H9 (cell line): Measurements from ENCODE around the gene RBM15. TPM values are rescaled to one million over a fixed set of nuclear protein-coding genes. Genes with fewer than 3 reads are reported as not detected.

Experiments
- DNase-seq: peaks from one replicate; pipeline ENCODE4 v3.0.0-alpha.2; 2017
- H2AFZ ChIP-seq: one replicate; pipeline ENCODE4 v1.6.1; 2013; ENCODE audit warnings: mild to moderate bottlenecking, low read length, control low read depth, moderate library complexity
- H2AK5ac ChIP-seq: 2 replicates; pipeline ENCODE4 v1.6.1; 2013; ENCODE audit warnings: low read length, control low read depth, mixed read lengths; ENCODE audit not compliant: insufficient read length
- H2BK120ac ChIP-seq: one replicate; pipeline ENCODE4 v1.6.1; 2013; ENCODE audit warnings: low read depth, mild to moderate bottlenecking, low read length, control low read depth, inconsistent platforms; ENCODE audit not compliant: poor library complexity, severe bottlenecking
- H2BK12ac ChIP-seq: 2 replicates; pipeline ENCODE4 v1.6.1; 2013; ENCODE audit warnings: low read length, control low read depth, mixed read lengths, low read depth; ENCODE audit not compliant: insufficient read length
- H2BK15ac ChIP-seq: 2 replicates; pipeline ENCODE4 v1.6.1; 2013; ENCODE audit warnings: low read depth, low read length, control low read depth
- H2BK20ac ChIP-seq: one replicate; pipeline ENCODE4 v1.6.1; 2013; ENCODE audit warnings: low read depth, mild to moderate bottlenecking, low read length, control low read depth, inconsistent platforms; ENCODE audit not compliant: poor library complexity, severe bottlenecking
- H2BK5ac ChIP-seq: 2 replicates; pipeline ENCODE4 v1.6.1; 2013; ENCODE audit warnings: low read length, control low read depth, mixed read lengths; ENCODE audit not compliant: insufficient read length
- H3K14ac ChIP-seq: 2 replicates; pipeline ENCODE4 v1.6.1; 2013; ENCODE audit warnings: low read length, control low read depth; ENCODE audit not compliant: insufficient read depth
- H3K18ac ChIP-seq: 2 replicates; pipeline ENCODE4 v1.6.1; 2013; ENCODE audit warnings: low read depth, mild to moderate bottlenecking, mixed read lengths, low read length, control low read depth; ENCODE audit not compliant: insufficient read length
- H3K23ac ChIP-seq: 2 replicates; pipeline ENCODE4 v1.6.1; 2013; ENCODE audit warnings: low read length, control low read depth, mixed read lengths, low read depth; ENCODE audit not compliant: insufficient read length
- H3K23me2 ChIP-seq: 2 replicates; pipeline ENCODE4 v1.6.1; 2013; ENCODE audit warnings: low read depth, mild to moderate bottlenecking, mixed read lengths, low read length, control low read depth; ENCODE audit not compliant: insufficient read length, poor library complexity, severe bottlenecking
- H3K27ac ChIP-seq: 2 replicates; pipeline ENCODE4 v1.5.1; 2013; ENCODE audit warnings: low read length, control low read depth, mixed read lengths, low read depth; ENCODE audit not compliant: insufficient read length
- H3K27me3 ChIP-seq: 2 replicates; pipeline ENCODE4 v1.6.1; 2013; ENCODE audit warnings: low read length, control low read depth, inconsistent platforms; ENCODE audit not compliant: insufficient read depth
- H3K4ac ChIP-seq: 2 replicates; pipeline ENCODE4 v1.6.1; 2013; ENCODE audit warnings: low read depth, mild to moderate bottlenecking, control low read depth, inconsistent platforms, low read length, moderate library complexity
- H3K4me1 ChIP-seq: 2 replicates; pipeline ENCODE4 v1.6.1; 2013; ENCODE audit warnings: low read length, control low read depth, inconsistent platforms; ENCODE audit not compliant: insufficient read depth
- H3K4me2 ChIP-seq: 2 replicates; pipeline ENCODE4 v1.6.1; 2013; ENCODE audit warnings: low read length, control low read depth, mixed read lengths; ENCODE audit not compliant: insufficient read length, insufficient read depth
- H3K56ac ChIP-seq: 2 replicates; pipeline ENCODE4 v1.6.1; 2013; ENCODE audit warnings: low read depth, mild to moderate bottlenecking, mixed read lengths, low read length, control low read depth; ENCODE audit not compliant: insufficient read length
- H3K79me1 ChIP-seq: 2 replicates; pipeline ENCODE4 v1.6.1; 2013; ENCODE audit warnings: low read depth, mild to moderate bottlenecking, moderate library complexity, low read length, control low read depth, inconsistent platforms; ENCODE audit not compliant: insufficient read depth, poor library complexity, severe bottlenecking
- H3K79me2 ChIP-seq: 2 replicates; pipeline ENCODE4 v1.6.1; 2013; ENCODE audit warnings: low read length, control low read depth, inconsistent platforms; ENCODE audit not compliant: insufficient read depth
- H3K9ac ChIP-seq: 2 replicates; pipeline ENCODE4 v1.6.1; 2013; ENCODE audit warnings: low read length, control low read depth, mixed read lengths; ENCODE audit not compliant: insufficient read length; ENCODE audit errors: extremely low read depth
- H3K9me3 ChIP-seq: one replicate; pipeline ENCODE4 v1.6.1; 2013; ENCODE audit warnings: low read depth, low read length, inconsistent platforms; ENCODE audit not compliant: control insufficient read depth
- H3T11ph ChIP-seq: one replicate; pipeline ENCODE4 v1.6.1; 2013; ENCODE audit warnings: mild to moderate bottlenecking, low read length, control low read depth, inconsistent platforms
- H4K20me1 ChIP-seq: one replicate; pipeline ENCODE4 v1.6.1; 2013; ENCODE audit not compliant: control insufficient read depth, insufficient read length, insufficient read depth
- H4K5ac ChIP-seq: 2 replicates; pipeline ENCODE4 v1.6.1; 2013; ENCODE audit warnings: low read depth, mild to moderate bottlenecking, mixed read lengths, low read length, control low read depth; ENCODE audit not compliant: insufficient read length
- H4K8ac ChIP-seq: replicated peaks from 2 replicates; pipeline ENCODE4 v1.6.1; 2013; ENCODE audit warnings: low read length, control low read depth, mixed read lengths, low read depth; ENCODE audit not compliant: insufficient read length
- H4K91ac ChIP-seq: 2 replicates; pipeline ENCODE4 v1.6.1; 2013; ENCODE audit warnings: low read depth, mild to moderate bottlenecking, moderate library complexity, mixed read lengths, low read length, control low read depth; ENCODE audit not compliant: insufficient read length
- H3K27ac Mint-ChIP-seq, 3 experiments: 2 replicates in 2 of 3; 3 replicates in 1 of 3; pipeline ENCODE4 v1.8.0; 2020 to 2021; ENCODE audit warnings: mixed read lengths in 3 of 3, mild to moderate bottlenecking in 1 of 3, moderate library complexity in 1 of 3
- H3K27me3 Mint-ChIP-seq: 2 replicates; pipeline ENCODE4 v1.8.0; 2021; ENCODE audit warnings: low read depth, mild to moderate bottlenecking, moderate library complexity, mixed read lengths
- H3K36me3 Mint-ChIP-seq, 3 experiments: 2 replicates in 2 of 3; 3 replicates in 1 of 3; pipeline ENCODE4 v1.8.0; 2020 to 2021; ENCODE audit warnings: low read depth in 3 of 3, mixed read lengths in 3 of 3; ENCODE audit not compliant: insufficient read depth in 1 of 3
- H3K4me1 Mint-ChIP-seq, 2 experiments: 2 replicates each; pipeline ENCODE4 v1.8.0; 2020; ENCODE audit warnings: mixed read lengths in 2 of 2
- H3K4me3 Mint-ChIP-seq, 2 experiments: 2 replicates in 1 of 2; 3 replicates in 1 of 2; pipeline ENCODE4 v1.8.0; 2020 to 2021; ENCODE audit warnings: mild to moderate bottlenecking in 2 of 2, mixed read lengths in 2 of 2, moderate library complexity in 1 of 2
- H3K9me3 Mint-ChIP-seq, 2 experiments: 2 replicates in 1 of 2; 3 replicates in 1 of 2; pipeline ENCODE4 v1.8.0; 2020; ENCODE audit warnings: mild to moderate bottlenecking in 2 of 2, mixed read lengths in 2 of 2, moderate library complexity in 1 of 2
- CTCF ChIP-seq: fragments of 200-600 bp; sonication (generic); conservative IDR thresholded peaks from 3 replicates; pipeline ENCODE4 v1.8.0; 2021; ENCODE audit warnings: antibody characterized with exemption, mild to moderate bottlenecking
- WGBS: extraction: QIAGEN DNeasy Blood & Tissue Kit; methylation state at CpG from one replicate; pipeline ENCODE4 v1.1.7; 2013; ENCODE audit warnings: missing lambda C conversion rate, low lambda C conversion rate, mixed read lengths; ENCODE audit not compliant: insufficient read length; ENCODE audit errors: extremely low coverage; 5-methylcytosine and 5-hydroxymethylcytosine counted together
- total RNA-seq: library from RNA; stranded (reverse); gene quantifications from 2 replicates; pipeline ENCODE4 v1.2.1, GENCODE V29; 2021

Gene RBM15
- total RNA-seq, 1 experiment from 2014 or later = 62.0 TPM

- Mint-ChIP-seq H3K4me1 (peaks cover 37% of the 10 kb centered on the region in 2 experiments), H3K27ac (peak overlapping the region; percentile 61 to 100 (median 96)), H3K4me3 (no peak overlapping the region; a peak in 1 of 5 replicates), H3K9me3 (peaks cover 6 to 8% of the 10 kb centered on the region in 2 experiments), H3K36me3 (peaks cover 35 to 36% (median 35%) of the 10 kb centered on the region in 3 experiments), H3K27me3 (no peaks in the 10 kb centered on the region; the same call in 1 of the 2 replicates)
- Histone ChIP-seq H3K79me1 (no peaks in the 10 kb centered on the region), H4K91ac (no peak overlapping the region), H2AFZ (no peak overlapping the region), H3K79me2 (peaks cover 25% of the 10 kb centered on the region), H3K27ac (peak overlapping the region; percentile 47), H3K4me2 (peak overlapping the region; percentile 74), H3K4ac (no peak overlapping the region), H4K20me1 (no peaks in the 10 kb centered on the region), H2BK20ac (no peak overlapping the region), H3K23me2 (peaks cover 13% of the 10 kb centered on the region), H2BK15ac (no peak overlapping the region), H2BK12ac (no peak overlapping the region), H4K8ac (no peak overlapping the region), H2BK5ac (no peak overlapping the region), H3K9me3 (no peaks in the 10 kb centered on the region), H3K9ac (peak overlapping the region; percentile 71), H2BK120ac (no peak overlapping the region), H3K27me3 (no peaks in the 10 kb centered on the region), H3T11ph (no peak overlapping the region), H4K5ac (no peak overlapping the region), H3K56ac (no peak overlapping the region), H3K14ac (peak overlapping the region; percentile 91), H3K4me1 (peaks cover 3% of the 10 kb centered on the region; the same call in 1 of the 2 replicates), H2AK5ac (no peak overlapping the region), H3K18ac (peak overlapping the region; percentile 63), H3K23ac (no peak overlapping the region)
- DNase-seq = peak; percentile 56
- WGBS = no CpG with 5 or more reads among the region's 36 CpGs
- TF ChIP-seq CTCF = no peak
Measured at GRCh38 chr1:110337704-110338308, 1.4 kb upstream of the RBM15 start.
